Trophoblast cell (in vitro differentiated cells and primary cell): Measurements from ENCODE around the gene MGAT4D.

Source experiments
- DNase-seq, 2 donors: peaks; one replicate each; pipeline ENCODE4 v3.0.0-alpha.2; 2016
- H2AFZ ChIP-seq: 2 replicates; pipeline ENCODE4 v1.6.1; 2013; ENCODE audit warnings: low read length, moderate library complexity, mild to moderate bottlenecking; ENCODE audit not compliant: insufficient read depth, poor library complexity
- H2AK5ac ChIP-seq: 2 replicates; pipeline ENCODE4 v1.6.1; 2013; ENCODE audit warnings: mild to moderate bottlenecking, low read length
- H2BK120ac ChIP-seq: 2 replicates; pipeline ENCODE4 v1.6.1; 2013; ENCODE audit warnings: low read length, mild to moderate bottlenecking, moderate library complexity; ENCODE audit not compliant: insufficient read depth, poor library complexity
- H2BK12ac ChIP-seq: 2 replicates; pipeline ENCODE4 v1.6.1; 2013; ENCODE audit warnings: mild to moderate bottlenecking, low read length, moderate library complexity
- H2BK5ac ChIP-seq: 2 replicates; pipeline ENCODE4 v1.6.1; 2013; ENCODE audit warnings: low read length, low read depth, moderate library complexity, mild to moderate bottlenecking; ENCODE audit not compliant: poor library complexity
- H3K14ac ChIP-seq: 2 replicates; pipeline ENCODE4 v1.6.1; 2013; ENCODE audit warnings: mild to moderate bottlenecking, low read length
- H3K18ac ChIP-seq: 2 replicates; pipeline ENCODE4 v1.6.1; 2013; ENCODE audit warnings: mild to moderate bottlenecking, low read length
- H3K23ac ChIP-seq: 2 replicates; pipeline ENCODE4 v1.6.1; 2013; ENCODE audit warnings: low read length
- H3K27ac ChIP-seq: 2 replicates; pipeline ENCODE4 v1.5.1; 2013; ENCODE audit warnings: low read depth, mild to moderate bottlenecking, inconsistent platforms, low read length, moderate library complexity
- H3K27me3 ChIP-seq: 2 replicates; pipeline ENCODE4 v1.6.1; 2013; ENCODE audit warnings: inconsistent platforms, mild to moderate bottlenecking, low read length, moderate library complexity; ENCODE audit not compliant: insufficient read depth
- H3K36me3 ChIP-seq, 2 experiments: 1 replicate in 1 of 2; 2 replicates in 1 of 2; pipeline ENCODE4 v1.6.1; 2013; ENCODE audit warnings: low read length in 2 of 2, mild to moderate bottlenecking in 2 of 2, moderate library complexity in 1 of 2; ENCODE audit not compliant: insufficient read depth in 2 of 2, control insufficient read depth in 1 of 2
- H3K4ac ChIP-seq: 2 replicates; pipeline ENCODE4 v1.6.1; 2013; ENCODE audit warnings: low read depth, mild to moderate bottlenecking, low read length, moderate library complexity
- H3K4me1 ChIP-seq, 2 experiments: 1 replicate in 1 of 2; 2 replicates in 1 of 2; pipeline ENCODE4 v1.6.1; 2013; ENCODE audit warnings: low read length in 2 of 2, mild to moderate bottlenecking in 2 of 2, moderate library complexity in 1 of 2; ENCODE audit not compliant: insufficient read depth in 2 of 2, control insufficient read depth in 1 of 2
- H3K4me2 ChIP-seq: 2 replicates; pipeline ENCODE4 v1.6.1; 2013; ENCODE audit warnings: inconsistent platforms, mild to moderate bottlenecking, low read length, moderate library complexity
- H3K4me3 ChIP-seq: 2 replicates; pipeline ENCODE4 v1.5.1; 2013; ENCODE audit warnings: mild to moderate bottlenecking, low read depth, low read length, inconsistent platforms
- H3K79me1 ChIP-seq: one replicate; pipeline ENCODE4 v1.6.1; 2013; ENCODE audit warnings: low read length
- H3K79me2 ChIP-seq: 2 replicates; pipeline ENCODE4 v1.6.1; 2013; ENCODE audit warnings: low read length, mild to moderate bottlenecking; ENCODE audit not compliant: control insufficient read depth, insufficient read depth, poor library complexity
- H3K9ac ChIP-seq: 2 replicates; pipeline ENCODE4 v1.6.1; 2013; ENCODE audit warnings: mild to moderate bottlenecking, low read length
- H3K9me3 ChIP-seq: 2 replicates; pipeline ENCODE4 v1.6.1; 2013; ENCODE audit warnings: low read depth, mild to moderate bottlenecking, control low read depth, inconsistent platforms, low read length; ENCODE audit not compliant: insufficient read depth
- H4K12ac ChIP-seq: 2 replicates; pipeline ENCODE4 v1.6.1; 2013; ENCODE audit warnings: low read depth, mild to moderate bottlenecking, low read length, moderate library complexity
- H4K8ac ChIP-seq: 2 replicates; pipeline ENCODE4 v1.6.1; 2013; ENCODE audit warnings: low read depth, mild to moderate bottlenecking, low read length, moderate library complexity
- H4K91ac ChIP-seq: one replicate; pipeline ENCODE4 v1.6.1; 2013; ENCODE audit warnings: low read depth, mild to moderate bottlenecking, low read length, moderate library complexity
- WGBS: extraction: QIAGEN DNeasy Blood & Tissue Kit; methylation state at CpG from one replicate; pipeline ENCODE4 v1.1.7; 2013; ENCODE audit warnings: missing lambda C conversion rate; ENCODE audit not compliant: insufficient read length, insufficient coverage; ENCODE audit errors: extremely low coverage; 5-methylcytosine and 5-hydroxymethylcytosine counted together

MGAT4D gene

DNA sequence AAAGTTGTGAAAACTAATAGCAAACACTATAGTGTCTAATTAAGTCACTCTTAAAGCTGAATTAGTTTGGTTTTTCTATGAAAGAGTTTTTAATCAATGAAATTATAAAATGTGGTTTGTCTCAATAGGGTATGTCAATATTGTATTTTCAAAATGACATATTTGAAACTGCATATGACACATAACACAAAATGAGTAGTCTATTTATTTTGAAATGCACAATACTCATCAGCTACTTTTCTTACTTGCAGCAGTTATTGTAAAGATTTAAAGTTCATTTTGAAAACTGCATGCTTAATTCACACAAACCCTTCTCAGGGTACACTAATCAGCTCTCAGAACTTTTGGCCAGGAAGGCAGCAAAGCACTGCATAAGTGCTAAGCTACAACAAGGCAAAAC is 91.8 kb downstream of the MGAT4D start:
- H4K91ac ChIP-seq, result no peak overlapping the region
- no peaks in the 10 kb centered on the region for H3K79me2 ChIP-seq
- H4K12ac ChIP-seq, result no peak overlapping the region
- H3K4ac ChIP-seq, result no peak overlapping the region
- no peak overlapping the region for H3K4me2 ChIP-seq
- no peak overlapping the region for H3K27ac ChIP-seq
- no peak overlapping the region for H4K8ac ChIP-seq
- no peak for DNase-seq
- no peak overlapping the region for H2BK5ac ChIP-seq
- no peaks in the 10 kb centered on the region for H3K4me1 ChIP-seq
- no peak overlapping the region for H2AFZ ChIP-seq
- H2AK5ac ChIP-seq, result no peak overlapping the region
- H3K9ac ChIP-seq, result no peak overlapping the region
- H3K27me3 ChIP-seq, result no peaks in the 10 kb centered on the region
- H3K36me3 ChIP-seq, result no peaks in the 10 kb centered on the region
- H3K9me3 ChIP-seq, result no peaks in the 10 kb centered on the region
- H2BK120ac ChIP-seq, result no peak overlapping the region
- no peaks in the 10 kb centered on the region for H3K79me1 ChIP-seq
- H3K18ac ChIP-seq, result no peak overlapping the region
- H3K23ac ChIP-seq, result no peak overlapping the region
- no peak overlapping the region for H3K4me3 ChIP-seq
- no peak overlapping the region for H2BK12ac ChIP-seq
- no peak overlapping the region for H3K14ac ChIP-seq

GRCh38 chr4:140400111-140400510 is 98.0 kb downstream of the MGAT4D start:
- Histone ChIP-seq H4K91ac (no peak overlapping the region), H3K4me2 (no peak overlapping the region), H3K18ac (no peak overlapping the region), H2AK5ac (no peak overlapping the region), H3K4me3 (no peak overlapping the region), H3K79me2 (no peaks in the 10 kb centered on the region), H4K12ac (no peak overlapping the region), H3K4me1 (no peaks in the 10 kb centered on the region), H2BK5ac (no peak overlapping the region), H3K14ac (no peak overlapping the region), H2BK120ac (no peak overlapping the region), H2AFZ (no peak overlapping the region), H3K36me3 (no peaks in the 10 kb centered on the region), H3K79me1 (no peaks in the 10 kb centered on the region), H3K27me3 (no peaks in the 10 kb centered on the region), H3K9me3 (no peaks in the 10 kb centered on the region), H2BK12ac (no peak overlapping the region), H4K8ac (no peak overlapping the region), H3K23ac (no peak overlapping the region), H3K9ac (no peak overlapping the region), H3K4ac (no peak overlapping the region), H3K27ac (no peak overlapping the region)
- no CpG with 5 or more reads among the region's 2 CpGs for WGBS
- DNase-seq, result no peak

DNA sequence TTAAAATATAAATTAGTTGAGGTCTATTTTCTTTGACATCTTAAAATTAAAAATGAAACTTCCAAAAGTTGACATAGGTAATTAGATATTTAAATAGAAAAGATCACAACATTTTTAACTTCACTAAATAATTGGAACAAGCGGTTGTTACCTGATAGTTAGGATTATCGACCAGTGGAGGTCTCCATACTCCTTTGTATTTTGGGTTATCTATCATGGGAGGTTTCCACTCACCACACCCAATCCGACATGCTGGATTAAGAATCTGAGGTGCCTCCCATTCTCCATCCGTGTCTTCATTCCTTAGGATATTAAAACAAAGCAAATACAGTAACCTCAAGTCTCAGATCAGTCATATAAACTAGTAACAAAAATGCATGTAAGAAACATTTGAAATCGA is 102.4 kb downstream of the MGAT4D start:
- Histone ChIP-seq H4K12ac (no peak overlapping the region), H2AFZ (no peak overlapping the region), H3K79me2 (no peaks in the 10 kb centered on the region), H3K27ac (no peak overlapping the region), H4K8ac (no peak overlapping the region), H2BK12ac (no peak overlapping the region), H3K4ac (no peak overlapping the region), H2AK5ac (no peak overlapping the region), H3K4me3 (no peak overlapping the region), H3K27me3 (no peaks in the 10 kb centered on the region), H3K79me1 (no peaks in the 10 kb centered on the region), H3K36me3 (no peaks in the 10 kb centered on the region), H3K4me2 (no peak overlapping the region), H2BK120ac (no peak overlapping the region), H3K14ac (no peak overlapping the region), H3K18ac (no peak overlapping the region), H3K4me1 (no peaks in the 10 kb centered on the region), H3K23ac (no peak overlapping the region), H3K9ac (no peak overlapping the region), H4K91ac (no peak overlapping the region), H2BK5ac (no peak overlapping the region), H3K9me3 (no peaks in the 10 kb centered on the region)
- DNase-seq, result no peak
- no CpG with 5 or more reads among the region's 5 CpGs for WGBS
